ENCODE data around the gene PHLDB3.
"Not testable (repeated sequence)": the region's sequence is repeated elsewhere in the genome, so short reads cannot be mapped to it uniquely, and the experiment has no call there.

Gene PHLDB3

GRCh38 chr19:43437712-43438111, 66.8 kb downstream of the PHLDB3 start:
- no peak overlapping the region for H3K4me3 ChIP-seq (ENCODE audit: low read depth in 1 of 2, low read length in 2 of 2)
- H3K27me3 ChIP-seq (ENCODE audit: control insufficient read depth in 1 of 2, insufficient read depth in 2 of 2, low read length in 2 of 2) = no peaks in the 10 kb centered on the region
- no peak overlapping the region for H3K9ac ChIP-seq (ENCODE audit: low read length)
- H3K36me3 ChIP-seq (ENCODE audit: insufficient read depth, low read length) = no peaks in the 10 kb centered on the region
- H3K4me1 ChIP-seq (ENCODE audit: insufficient read depth, low read length) = no peaks in the 10 kb centered on the region
- no peaks in the 10 kb centered on the region for H3K9me3 ChIP-seq (ENCODE audit: low read length)
- no peak overlapping the region for H3K27ac ChIP-seq (ENCODE audit: low read depth, low read length)

DNA sequence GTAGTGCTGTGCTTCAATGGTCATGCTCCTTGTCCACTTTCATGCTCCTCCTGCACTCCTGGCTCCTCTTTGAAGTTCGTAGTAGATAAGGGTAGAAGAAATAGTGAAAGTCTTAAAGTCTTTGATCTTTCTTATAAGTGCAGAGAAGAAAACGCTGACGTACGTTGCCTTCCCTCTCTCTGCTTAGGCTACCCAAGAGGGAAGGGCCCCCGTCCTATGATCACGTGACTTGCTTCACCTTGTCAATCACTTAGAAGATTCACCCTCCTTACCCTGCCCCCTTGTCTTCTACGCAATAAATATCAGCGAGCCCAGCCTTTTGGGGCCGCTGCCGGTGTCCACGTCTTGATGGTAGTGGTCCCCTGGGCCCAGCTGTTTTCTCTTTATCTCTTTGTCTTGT, 67.3 kb downstream of the PHLDB3 start:
- not testable (repeated sequence) for H3K27me3 ChIP-seq (ENCODE audit: control insufficient read depth in 1 of 2, insufficient read depth in 2 of 2, low read length in 2 of 2); H3K4me1 ChIP-seq (ENCODE audit: insufficient read depth, low read length); H3K9ac ChIP-seq (ENCODE audit: low read length); H3K9me3 ChIP-seq (ENCODE audit: low read length); H3K27ac ChIP-seq (ENCODE audit: low read depth, low read length); H3K4me3 ChIP-seq (ENCODE audit: low read depth in 1 of 2, low read length in 2 of 2); H3K36me3 ChIP-seq (ENCODE audit: insufficient read depth, low read length)

DNA sequence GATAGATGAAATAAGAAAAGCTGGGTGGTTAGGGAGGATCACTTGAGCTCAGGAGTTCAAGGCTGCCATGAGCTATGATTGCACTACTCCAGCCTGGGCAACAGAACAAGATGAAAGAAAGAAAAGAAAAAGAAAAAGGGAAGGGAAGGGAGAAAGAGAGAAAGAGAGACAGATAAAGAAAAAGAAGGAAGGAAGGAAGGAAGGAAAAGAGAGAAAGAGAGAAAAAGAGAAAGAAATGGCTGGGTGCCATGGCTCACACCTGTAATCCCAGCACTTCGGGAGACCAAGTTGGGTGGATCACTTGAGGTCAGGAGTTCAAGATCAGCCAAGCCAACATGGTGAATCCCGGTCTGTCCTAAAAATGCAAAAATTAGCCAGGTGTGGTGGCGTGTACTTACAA, 68.8 kb downstream of the PHLDB3 start:
- Histone ChIP-seq H3K4me1 (ENCODE audit: insufficient read depth, low read length) (no peaks in the 10 kb centered on the region), H3K27ac (ENCODE audit: low read depth, low read length) (no peak overlapping the region), H3K36me3 (ENCODE audit: insufficient read depth, low read length) (no peaks in the 10 kb centered on the region), H3K4me3 (ENCODE audit: low read depth in 1 of 2, low read length in 2 of 2) (no peak overlapping the region), H3K9me3 (ENCODE audit: low read length) (no peaks in the 10 kb centered on the region), H3K27me3 (ENCODE audit: control insufficient read depth in 1 of 2, insufficient read depth in 2 of 2, low read length in 2 of 2) (no peaks in the 10 kb centered on the region), H3K9ac (ENCODE audit: low read length) (no peak overlapping the region)

- Histone ChIP-seq H3K36me3 (ENCODE audit: insufficient read depth, low read length) (no peaks in the 10 kb centered on the region), H3K27ac (ENCODE audit: low read depth, low read length) (no peak overlapping the region), H3K27me3 (ENCODE audit: control insufficient read depth in 1 of 2, insufficient read depth in 2 of 2, low read length in 2 of 2) (no peaks in the 10 kb centered on the region), H3K9me3 (ENCODE audit: low read length) (no peaks in the 10 kb centered on the region), H3K4me3 (ENCODE audit: low read depth in 1 of 2, low read length in 2 of 2) (no peak overlapping the region), H3K9ac (ENCODE audit: low read length) (no peak overlapping the region), H3K4me1 (ENCODE audit: insufficient read depth, low read length) (no peaks in the 10 kb centered on the region)
Observed at GRCh38 chr19:43433689-43434088, 70.9 kb downstream of the PHLDB3 start.

GRCh38 chr19:43433358-43433673, 71.2 kb downstream of the PHLDB3 start:
- H3K4me3 ChIP-seq (ENCODE audit: low read depth in 1 of 2, low read length in 2 of 2) = no peak overlapping the region
- no peaks in the 10 kb centered on the region for H3K36me3 ChIP-seq (ENCODE audit: insufficient read depth, low read length)
- H3K9ac ChIP-seq (ENCODE audit: low read length) = no peak overlapping the region
- no peaks in the 10 kb centered on the region for H3K9me3 ChIP-seq (ENCODE audit: low read length)
- no peaks in the 10 kb centered on the region for H3K27me3 ChIP-seq (ENCODE audit: control insufficient read depth in 1 of 2, insufficient read depth in 2 of 2, low read length in 2 of 2)
- H3K27ac ChIP-seq (ENCODE audit: low read depth, low read length) = no peak overlapping the region
- H3K4me1 ChIP-seq (ENCODE audit: insufficient read depth, low read length) = no peaks in the 10 kb centered on the region

DNA sequence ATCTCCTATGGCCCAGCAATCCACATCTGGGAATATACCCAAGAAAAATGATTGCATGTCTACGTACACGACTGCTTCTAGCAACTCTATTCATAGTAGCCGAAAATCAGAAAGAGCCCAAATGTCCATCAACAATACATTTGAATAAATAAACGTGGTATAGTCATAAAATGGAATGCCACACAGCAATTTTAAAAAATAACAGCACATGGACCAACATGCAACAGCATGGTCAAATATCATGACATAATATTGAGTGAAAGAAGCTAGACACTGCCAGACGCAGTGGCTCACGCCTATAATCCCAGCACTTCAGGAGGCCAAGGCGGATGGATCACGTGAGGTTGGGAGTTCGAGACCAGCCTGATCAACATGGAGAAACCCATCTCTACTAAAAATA, 73.6 kb downstream of the PHLDB3 start:
- H3K36me3 ChIP-seq (ENCODE audit: insufficient read depth, low read length) = no peaks in the 10 kb centered on the region
- H3K4me3 ChIP-seq (ENCODE audit: low read depth in 1 of 2, low read length in 2 of 2) = no peak overlapping the region
- no peaks in the 10 kb centered on the region for H3K27me3 ChIP-seq (ENCODE audit: control insufficient read depth in 1 of 2, insufficient read depth in 2 of 2, low read length in 2 of 2)
- H3K27ac ChIP-seq (ENCODE audit: low read depth, low read length) = no peak overlapping the region
- H3K9me3 ChIP-seq (ENCODE audit: low read length) = no peaks in the 10 kb centered on the region
- H3K9ac ChIP-seq (ENCODE audit: low read length) = no peak overlapping the region
- H3K4me1 ChIP-seq (ENCODE audit: insufficient read depth, low read length) = no peaks in the 10 kb centered on the region

DNA sequence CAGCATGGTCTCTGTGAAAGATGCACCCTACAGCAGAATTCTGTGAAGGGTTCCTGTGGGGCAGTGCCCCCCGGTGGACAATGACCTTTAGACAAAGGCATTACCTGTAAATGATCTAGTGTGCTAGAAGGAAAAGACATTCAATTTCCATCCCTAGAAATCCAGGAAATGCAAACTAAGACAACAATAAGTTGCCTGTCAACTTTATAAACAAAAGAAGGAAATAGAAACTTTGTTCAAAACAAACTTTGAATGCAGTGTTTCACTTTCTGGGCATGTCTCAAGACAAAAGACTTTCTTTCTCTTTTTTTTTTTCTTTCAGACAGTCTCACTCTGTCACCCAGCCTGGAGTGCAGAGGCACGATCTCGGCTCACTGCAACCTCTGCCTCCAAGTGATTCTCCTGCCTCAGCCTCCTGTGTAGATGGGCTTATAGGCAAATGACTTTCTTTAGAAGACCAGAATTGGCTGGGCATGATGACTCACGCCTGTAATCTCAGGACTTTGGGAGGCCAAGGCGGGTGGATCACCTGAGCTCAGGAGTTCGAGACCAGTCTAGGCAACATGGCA, 74.3 kb downstream of the PHLDB3 start:
- Histone ChIP-seq H3K4me1 (ENCODE audit: insufficient read depth, low read length) (no peaks in the 10 kb centered on the region), H3K27ac (ENCODE audit: low read depth, low read length) (no peak overlapping the region), H3K9me3 (ENCODE audit: low read length) (no peaks in the 10 kb centered on the region), H3K4me3 (ENCODE audit: low read depth in 1 of 2, low read length in 2 of 2) (no peak overlapping the region), H3K36me3 (ENCODE audit: insufficient read depth, low read length) (no peaks in the 10 kb centered on the region), H3K27me3 (ENCODE audit: control insufficient read depth in 1 of 2, insufficient read depth in 2 of 2, low read length in 2 of 2) (no peaks in the 10 kb centered on the region), H3K9ac (ENCODE audit: low read length) (no peak overlapping the region)

GRCh38 chr19:43429395-43429794, 75.2 kb downstream of the PHLDB3 start:
- no peak overlapping the region for H3K4me3 ChIP-seq (ENCODE audit: low read depth in 1 of 2, low read length in 2 of 2)
- no peaks in the 10 kb centered on the region for H3K27me3 ChIP-seq (ENCODE audit: control insufficient read depth in 1 of 2, insufficient read depth in 2 of 2, low read length in 2 of 2)
- no peak overlapping the region for H3K9ac ChIP-seq (ENCODE audit: low read length)
- H3K4me1 ChIP-seq (ENCODE audit: insufficient read depth, low read length) = no peaks in the 10 kb centered on the region
- H3K27ac ChIP-seq (ENCODE audit: low read depth, low read length) = no peak overlapping the region
- H3K36me3 ChIP-seq (ENCODE audit: insufficient read depth, low read length) = no peaks in the 10 kb centered on the region
- no peaks in the 10 kb centered on the region for H3K9me3 ChIP-seq (ENCODE audit: low read length)

- Histone ChIP-seq H3K9ac (ENCODE audit: low read length) (no peak overlapping the region), H3K4me1 (ENCODE audit: insufficient read depth, low read length) (no peaks in the 10 kb centered on the region), H3K36me3 (ENCODE audit: insufficient read depth, low read length) (no peaks in the 10 kb centered on the region), H3K27ac (ENCODE audit: low read depth, low read length) (no peak overlapping the region), H3K4me3 (ENCODE audit: low read depth in 1 of 2, low read length in 2 of 2) (no peak overlapping the region), H3K27me3 (ENCODE audit: control insufficient read depth in 1 of 2, insufficient read depth in 2 of 2, low read length in 2 of 2) (no peaks in the 10 kb centered on the region), H3K9me3 (ENCODE audit: low read length) (no peaks in the 10 kb centered on the region)
Observed at GRCh38 chr19:43425567-43426392, 78.8 kb downstream of the PHLDB3 start.

Data from muscle layer of colon (tissue), 2 donors.